Fibroblast of peridontal ligament (primary cell): ENCODE results near the gene MAD2L1.
"Not testable (repeated sequence)": the region's sequence is repeated elsewhere in the genome, so short reads cannot be mapped to it uniquely, and the experiment has no call there.

Experiments used
- DNase-seq: peaks from one replicate; pipeline ENCODE4 v3.0.0-alpha.2; 2010; ENCODE audit errors: extremely low read depth

MAD2L1 gene

DNA sequence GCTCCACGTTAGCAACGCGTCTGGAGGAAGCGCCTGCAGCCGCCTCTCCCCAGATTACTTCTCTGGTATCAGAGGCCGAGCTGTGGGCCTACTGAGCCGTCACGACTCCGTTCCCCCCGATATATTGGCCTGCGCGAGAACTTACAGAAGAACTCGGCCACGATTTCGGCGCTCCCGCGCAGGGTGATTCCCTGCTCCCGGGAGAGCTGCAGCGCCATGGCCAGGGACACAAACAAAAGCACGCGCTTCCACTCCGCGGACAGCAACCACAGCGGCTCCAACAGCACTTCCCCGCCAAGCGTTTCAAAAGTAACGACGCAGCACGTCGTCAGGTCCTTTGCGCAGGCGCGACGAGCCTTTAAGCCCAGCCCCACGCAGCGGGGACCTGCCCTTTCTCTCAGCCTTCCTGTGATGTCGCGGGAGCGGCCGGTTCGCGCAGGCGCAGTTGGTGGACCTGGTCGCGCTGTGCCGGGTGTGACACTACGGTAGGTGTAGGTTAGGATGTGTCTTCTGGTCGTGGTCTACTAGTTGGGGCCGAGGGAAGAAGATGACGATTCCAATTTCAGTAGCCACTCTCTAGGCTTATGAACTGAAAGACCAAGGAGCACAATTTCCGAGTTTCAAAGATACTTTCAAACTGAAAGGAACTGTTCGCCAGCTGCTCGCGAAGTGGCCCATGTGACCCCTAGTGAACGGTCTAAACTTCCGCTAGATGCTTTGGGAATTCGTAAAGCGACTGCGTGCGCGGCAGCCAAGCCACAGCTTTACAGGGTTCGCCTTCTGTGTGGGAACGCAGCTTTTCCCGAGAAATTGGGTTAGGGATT is at the start of gene MAD2L1:
MAD2L1 (minus strand) TSS at position 332 of the 824 bp plus-strand sequence; CDS start at position 218, 114 bp downstream.
- peak; percentile 98 for DNase-seq

GRCh38 chr4:120111745-120112144 is 45.1 kb upstream of the MAD2L1 start:
- DNase-seq, result no peak

DNA sequence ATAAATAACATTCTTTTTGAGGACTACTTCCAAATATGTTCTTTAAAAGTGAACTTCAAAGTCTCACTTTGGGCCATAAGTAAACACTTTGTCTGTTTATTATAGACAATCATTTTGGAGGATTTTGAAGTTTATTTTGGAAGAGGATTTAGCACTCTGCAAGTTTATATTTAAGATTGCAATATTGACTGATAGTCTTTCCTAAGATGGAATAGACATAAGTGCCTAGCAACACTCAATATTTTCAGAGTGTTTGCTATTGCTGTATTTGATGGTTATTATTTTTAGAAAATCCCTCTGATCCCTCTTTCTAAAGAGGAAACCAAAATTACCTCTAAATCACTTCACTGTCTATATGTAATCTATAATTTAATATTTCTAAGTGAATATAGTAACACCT is 42.8 kb upstream of the MAD2L1 start:
- DNase-seq, result no peak

DNA sequence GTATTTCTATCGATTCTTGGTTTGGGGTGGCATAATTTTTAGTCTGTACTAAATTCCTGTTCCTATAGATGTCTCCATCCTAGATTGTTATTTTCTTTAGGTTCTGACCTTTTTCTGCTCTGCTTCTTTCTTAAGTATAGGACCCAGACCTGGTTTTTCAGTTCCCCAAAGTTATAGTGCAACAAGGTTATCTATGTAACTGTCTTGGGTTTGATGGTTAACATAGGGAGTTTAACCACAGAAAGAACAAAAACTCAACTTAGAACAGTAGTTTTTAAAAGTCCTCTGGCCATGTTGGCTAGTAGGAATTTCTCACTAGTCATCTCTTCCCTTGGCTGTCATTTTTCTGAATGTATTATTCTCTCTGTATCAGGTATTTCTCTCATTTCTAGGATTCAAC is 38.8 kb upstream of the MAD2L1 start:
- no peak for DNase-seq

DNA sequence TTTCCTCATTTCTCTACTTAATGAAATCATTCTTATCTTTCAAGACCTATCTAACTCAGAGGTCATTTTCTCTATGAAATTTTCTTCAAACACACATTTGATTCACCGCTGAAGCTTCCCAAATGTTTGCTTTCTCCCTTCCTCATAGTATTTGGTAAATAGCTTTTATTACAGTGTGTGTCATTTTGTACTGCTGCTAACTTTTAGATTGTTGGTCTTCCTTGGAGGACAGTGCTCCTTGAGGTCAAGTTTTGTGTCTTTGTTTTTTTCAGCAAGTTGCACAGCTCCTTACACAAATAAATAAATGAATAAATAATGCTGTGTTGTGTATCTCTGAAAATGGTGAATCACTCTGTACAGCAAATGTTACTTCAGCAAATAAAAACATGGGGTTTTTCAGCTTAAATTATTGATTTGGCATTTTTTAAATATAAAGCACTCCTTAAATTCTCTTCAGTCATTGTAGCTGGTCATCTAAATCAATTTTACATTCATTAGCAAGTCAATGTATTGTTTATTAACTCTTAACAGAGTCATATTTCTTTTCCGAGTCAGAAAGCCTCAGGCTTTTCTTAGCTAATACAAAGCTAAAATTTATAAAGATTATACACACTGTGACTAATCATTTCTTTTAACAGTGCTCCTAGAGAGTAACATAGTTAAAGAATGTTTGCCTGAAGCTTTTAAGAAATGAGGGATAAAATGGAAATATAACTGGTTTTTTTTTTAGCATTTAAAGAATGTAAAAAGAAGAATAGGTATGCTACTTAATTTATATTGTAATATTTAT is 30.1 kb upstream of the MAD2L1 start:
- DNase-seq, result peak; percentile 2

- DNase-seq, result no peak
These were observed 21.9 kb upstream of the MAD2L1 start for GRCh38 chr4:120088507-120088906.

DNA sequence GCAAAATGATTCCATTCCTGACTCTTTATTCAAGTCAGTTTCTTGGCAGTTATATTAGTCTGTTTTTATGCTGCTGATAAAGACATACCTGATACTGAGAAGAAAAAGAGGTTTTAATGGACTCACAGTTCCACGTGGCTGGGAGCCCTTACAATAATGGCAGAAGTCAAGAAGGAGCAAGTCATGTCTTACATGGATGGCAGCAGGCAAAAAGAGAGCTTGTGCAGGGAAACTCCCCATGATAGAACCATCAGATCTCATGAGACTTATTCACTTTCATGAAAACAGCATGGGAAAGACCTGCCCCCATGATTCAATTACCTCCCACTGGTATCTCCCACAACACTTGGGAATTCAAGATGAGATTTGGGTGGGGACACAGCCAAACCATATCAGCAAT is 21.4 kb upstream of the MAD2L1 start:
- DNase-seq, result not testable (repeated sequence)

- peak; percentile 47 for DNase-seq
These were observed 19.1 kb upstream of the MAD2L1 start for GRCh38 chr4:120085705-120086104.

- DNase-seq, result no peak
These were observed 17.7 kb upstream of the MAD2L1 start for GRCh38 chr4:120084327-120084726.

- no peak for DNase-seq
These were observed 16.5 kb upstream of the MAD2L1 start for GRCh38 chr4:120083152-120083551.

DNA sequence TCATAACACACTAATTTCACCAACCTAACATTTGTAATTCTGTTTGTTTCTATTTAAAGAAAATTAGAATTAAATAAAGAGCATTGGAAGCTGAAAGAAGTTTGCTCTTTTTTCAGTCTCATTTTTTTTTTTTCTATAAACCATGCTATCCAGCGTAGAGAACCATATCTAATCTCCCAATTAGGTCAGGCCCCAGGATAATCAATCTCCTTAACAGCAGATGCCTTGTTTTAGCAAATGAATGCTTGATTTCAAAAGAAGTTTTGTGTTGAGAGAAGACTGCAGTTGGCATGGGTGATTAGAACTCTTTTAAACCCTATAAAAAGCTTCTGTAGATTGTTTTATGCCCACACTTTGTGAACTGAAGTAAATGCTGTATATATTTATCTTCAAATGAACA is 15.6 kb upstream of the MAD2L1 start:
- DNase-seq, result no peak

- DNase-seq, result no peak
These were observed 15.1 kb upstream of the MAD2L1 start for GRCh38 chr4:120081726-120082125.

DNA sequence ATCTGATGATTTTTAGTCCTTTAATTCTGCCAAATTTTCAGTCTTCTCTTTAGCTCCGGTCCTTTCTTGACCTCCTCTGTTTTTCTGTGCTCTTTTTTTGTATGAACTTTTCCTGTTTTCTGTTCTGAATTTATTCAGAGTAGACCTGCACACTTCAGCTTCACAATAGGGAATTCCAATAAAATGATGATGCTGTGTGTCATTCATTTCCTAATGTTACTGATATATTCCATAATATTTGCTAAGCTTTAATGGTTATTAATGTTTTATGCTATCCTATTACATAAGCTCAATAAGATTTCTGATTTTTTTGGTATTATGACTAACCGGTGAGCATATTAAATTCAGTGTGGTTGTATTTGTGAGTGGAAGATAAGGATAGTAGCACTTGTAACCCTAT is 13.9 kb upstream of the MAD2L1 start:
- DNase-seq, result no peak

GRCh38 chr4:120079839-120080520 is 13.3 kb upstream of the MAD2L1 start:
- no peak for DNase-seq

DNA sequence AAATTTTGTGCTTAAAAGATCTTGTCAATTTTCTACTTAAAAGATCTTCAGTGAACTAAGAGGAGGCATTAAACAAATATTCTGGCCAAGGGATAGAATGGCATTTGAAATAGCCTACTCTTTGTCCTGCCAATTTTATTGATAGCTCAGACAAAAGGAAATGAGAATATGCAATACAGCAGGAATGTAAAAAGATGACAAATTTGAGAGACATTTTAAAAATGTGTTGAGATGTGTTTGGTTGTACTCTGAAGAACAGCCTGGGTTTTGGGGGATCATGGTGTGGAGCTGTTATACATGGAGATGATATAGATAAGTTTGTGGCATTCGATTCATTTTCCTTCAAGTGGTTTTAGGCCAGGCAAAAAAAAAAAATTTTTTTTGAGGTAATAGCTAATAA is 11.6 kb upstream of the MAD2L1 start:
- DNase-seq, result no peak

- DNase-seq, result peak; percentile 85
These were observed 4.6 kb upstream of the MAD2L1 start for GRCh38 chr4:120071192-120071795.

DNA sequence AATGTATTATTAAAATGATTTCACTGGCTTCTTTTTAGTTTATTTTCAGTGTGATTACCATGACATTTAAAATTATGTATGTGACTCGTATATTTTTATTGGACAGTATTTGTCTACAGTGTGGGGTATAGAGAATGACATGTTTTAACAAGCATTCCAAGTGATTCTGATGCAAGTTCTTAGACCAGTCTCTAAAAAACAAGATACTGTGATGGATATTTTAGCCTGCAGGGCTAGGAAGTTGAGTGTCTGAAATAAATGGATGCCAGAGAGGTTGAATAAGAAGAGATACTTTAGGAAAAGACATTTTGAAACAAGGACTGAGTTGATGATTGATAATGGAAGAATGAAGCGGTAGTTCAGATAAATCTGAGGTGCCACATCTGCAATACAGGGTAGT is 3.5 kb upstream of the MAD2L1 start:
- DNase-seq, result peak; percentile 87

DNA sequence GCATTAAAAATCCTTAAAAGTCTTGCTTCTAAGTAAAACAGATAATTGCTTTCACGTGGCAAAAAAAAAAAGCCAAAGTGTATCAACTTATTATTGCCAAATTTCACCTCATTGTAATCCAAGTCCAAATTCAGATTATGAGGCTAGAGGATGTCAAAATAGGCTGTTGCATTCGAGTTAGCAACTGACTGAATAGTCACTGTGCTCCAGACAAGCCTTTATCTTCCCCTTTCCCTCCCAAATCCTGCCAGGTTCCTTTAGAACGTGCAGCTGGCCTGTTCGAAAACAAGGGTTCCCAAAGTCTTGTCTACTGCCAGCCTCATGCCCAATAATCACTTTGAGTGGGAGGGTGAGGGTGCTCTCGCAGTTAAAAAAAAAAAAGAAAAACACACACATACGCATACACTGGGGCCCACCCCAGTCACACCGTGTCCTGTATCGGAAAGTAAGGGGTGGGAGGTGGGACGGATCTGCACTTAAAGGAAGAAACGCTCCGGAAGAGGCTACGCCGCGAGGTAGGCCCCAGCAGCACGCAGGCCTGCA is 603 bp downstream of the MAD2L1 start:
- no peak for DNase-seq

DNA sequence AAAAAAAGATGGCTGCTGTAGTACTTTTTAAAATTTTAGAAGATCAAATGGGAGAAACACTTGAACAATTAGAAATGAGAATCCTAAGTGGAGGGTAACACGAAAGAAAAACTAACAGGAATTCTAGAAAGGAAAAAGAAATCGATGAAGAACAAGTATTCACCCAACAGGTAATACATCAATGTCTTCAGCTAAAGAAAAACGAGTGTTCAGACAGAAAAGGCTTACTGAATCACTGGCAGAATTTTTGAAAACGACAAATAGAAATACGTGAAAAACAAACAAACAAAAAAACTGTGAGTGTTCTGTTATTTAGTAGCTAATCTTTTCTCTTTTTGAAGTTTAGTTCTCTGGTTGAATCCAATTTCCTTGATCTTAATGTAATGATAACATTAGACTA is 1.8 kb downstream of the MAD2L1 start:
- DNase-seq, result no peak

DNA sequence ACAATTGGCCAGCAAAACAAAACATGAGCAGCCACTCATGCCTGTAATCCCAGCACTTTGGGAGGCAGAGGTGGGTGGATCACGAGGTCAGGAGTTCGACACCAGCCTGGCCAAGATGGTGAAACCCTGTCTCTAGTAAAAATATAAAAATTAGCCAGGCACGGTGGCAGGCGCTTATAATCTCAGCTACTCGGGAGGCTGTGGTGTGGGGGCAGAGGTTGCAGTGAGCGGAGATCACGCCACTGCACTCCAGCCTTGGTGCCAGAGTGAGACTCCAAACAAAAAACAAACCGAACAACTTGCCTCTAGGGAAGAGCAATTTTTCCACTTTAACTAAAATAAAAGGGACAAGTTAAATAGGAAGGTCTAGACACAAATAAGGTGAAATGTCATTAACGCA is 2.9 kb downstream of the MAD2L1 start:
- DNase-seq, result not testable (repeated sequence)

DNA sequence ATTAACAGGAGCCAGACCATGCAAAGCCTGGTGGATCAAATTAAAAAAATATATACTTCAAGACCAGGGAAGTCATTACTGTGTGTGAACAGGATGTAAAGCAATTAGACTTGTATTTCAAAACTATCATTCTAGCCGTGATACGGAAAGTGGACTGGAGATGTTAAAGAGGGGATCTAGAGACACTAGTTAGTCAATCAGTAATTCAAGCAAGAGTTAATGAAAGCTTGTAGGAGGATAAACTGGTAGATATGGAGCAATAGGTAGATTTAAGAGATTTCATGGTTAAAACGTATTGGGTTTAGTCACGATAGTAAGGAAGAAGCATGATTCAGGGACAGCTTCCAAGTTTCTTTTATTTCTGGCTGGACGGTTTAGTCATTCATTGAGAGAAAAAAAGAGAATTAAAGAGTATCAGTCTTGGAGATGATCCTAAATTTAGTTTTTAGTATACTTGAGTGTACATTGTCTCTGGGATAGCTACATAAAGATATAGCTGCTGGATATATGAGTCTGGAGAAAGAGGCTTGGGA is 3.9 kb downstream of the MAD2L1 start:
- peak; percentile 62 for DNase-seq
